GM23338 (cell line): ENCODE results near the gene YTHDC2. TPM values are rescaled to one million over a fixed set of nuclear protein-coding genes. Genes with fewer than 3 reads are reported as not detected.

Experiments
- ATAC-seq: fragments of 200-7000 bp; cut with Tn5 transposase; 3 replicates; pipeline ENCODE4 v1.9.1; 2020
- DNase-seq: peaks from one replicate; pipeline ENCODE4 v3.0.0-alpha.2; 2015; ENCODE audit warnings: low spot score
- H2AFZ ChIP-seq: fragments of 200-600 bp; sonication (generic); 2 replicates; pipeline ENCODE4 v1.8.0; 2016; ENCODE audit warnings: antibody characterized with exemption, mild to moderate bottlenecking, moderate library complexity
- H3F3A ChIP-seq: fragments of 200-600 bp; sonication (generic); replicated peaks from 2 replicates; pipeline ENCODE4 v1.8.0; 2017; ENCODE audit warnings: antibody characterized with exemption, mixed run types, low read depth
- H3K27ac ChIP-seq: fragments of 200-600 bp; sonication (generic); 2 replicates; pipeline ENCODE4 v1.6.1; 2016; ENCODE audit warnings: low read depth
- H3K27me3 ChIP-seq: fragments of 200-600 bp; sonication (generic); 2 replicates; pipeline ENCODE4 v1.8.0; 2016; ENCODE audit warnings: mild to moderate bottlenecking, mixed run types, moderate library complexity; ENCODE audit not compliant: insufficient read depth
- H3K36me3 ChIP-seq: fragments of 200-600 bp; sonication (generic); 2 replicates; pipeline ENCODE4 v1.8.0; 2016; ENCODE audit warnings: mild to moderate bottlenecking; ENCODE audit not compliant: insufficient read depth
- H3K4me1 ChIP-seq: fragments of 200-600 bp; sonication (generic); 2 replicates; pipeline ENCODE4 v1.8.0; 2016; ENCODE audit warnings: mild to moderate bottlenecking, moderate library complexity; ENCODE audit not compliant: insufficient read depth
- H3K4me2 ChIP-seq: fragments of 200-600 bp; sonication (generic); 2 replicates; pipeline ENCODE4 v1.7.1; 2017; ENCODE audit warnings: mixed run types
- H3K4me3 ChIP-seq: fragments of 200-600 bp; sonication (generic); 2 replicates; pipeline ENCODE4 v1.6.1; 2016; ENCODE audit warnings: mixed run types
- H3K79me2 ChIP-seq: fragments of 200-600 bp; sonication (generic); replicated peaks from 2 replicates; pipeline ENCODE4 v1.8.0; 2017; ENCODE audit warnings: mild to moderate bottlenecking; ENCODE audit not compliant: insufficient read depth
- H3K9me2 ChIP-seq: fragments of 200-600 bp; sonication (generic); 2 replicates; pipeline ENCODE4 v1.8.0; 2017; ENCODE audit not compliant: insufficient read depth
- H4K20me1 ChIP-seq: fragments of 200-600 bp; sonication (generic); replicated peaks from 2 replicates; pipeline ENCODE4 v1.8.0; 2017; ENCODE audit warnings: mild to moderate bottlenecking; ENCODE audit not compliant: insufficient read depth
- H3K27ac Mint-ChIP-seq: 2 replicates; pipeline ENCODE4 v1.8.0; 2020; ENCODE audit warnings: inconsistent platforms, mild to moderate bottlenecking, moderate library complexity, mixed read lengths
- H3K27me3 Mint-ChIP-seq: 3 replicates; pipeline ENCODE4 v1.8.0; 2022; ENCODE audit warnings: low read depth, mild to moderate bottlenecking, moderate library complexity, mixed read lengths, inconsistent platforms; ENCODE audit not compliant: insufficient read depth, poor library complexity
- H3K36me3 Mint-ChIP-seq: 3 replicates; pipeline ENCODE4 v1.8.0; 2021; ENCODE audit warnings: low read depth, mild to moderate bottlenecking, inconsistent platforms, moderate library complexity, mixed read lengths
- H3K4me1 Mint-ChIP-seq: 3 replicates; pipeline ENCODE4 v1.8.0; 2020; ENCODE audit warnings: mild to moderate bottlenecking, inconsistent platforms, mixed read lengths
- H3K4me3 Mint-ChIP-seq: 3 replicates; pipeline ENCODE4 v1.8.0; 2021; ENCODE audit warnings: moderate library complexity, mild to moderate bottlenecking, inconsistent platforms, mixed read lengths
- H3K9me3 Mint-ChIP-seq: 3 replicates; pipeline ENCODE4 v1.8.0; 2020; ENCODE audit warnings: moderate library complexity, mild to moderate bottlenecking, inconsistent platforms, mixed read lengths
- CREB1 ChIP-seq: fragments of 250-450 bp; sonication (Bioruptor Pico); IDR thresholded peaks from 2 replicates; pipeline ENCODE4 v1.5.0; 2020; ENCODE audit warnings: low read depth, mild to moderate bottlenecking, moderate library complexity
- ETS1 ChIP-seq: IDR thresholded peaks from 2 replicates; pipeline ENCODE4 v1.6.1; 2016; ENCODE audit warnings: antibody characterized with exemption
- EZH2phosphoT487 ChIP-seq: fragments of 200-600 bp; sonication (generic); IDR thresholded peaks from one replicate; pipeline ENCODE4 v1.8.1; 2018; ENCODE audit warnings: antibody characterized with exemption; ENCODE audit not compliant: unreplicated experiment
- JUNB ChIP-seq: IDR thresholded peaks from one replicate; pipeline ENCODE4 v1.6.1; 2016; ENCODE audit warnings: antibody characterized with exemption; ENCODE audit not compliant: unreplicated experiment
- NANOG ChIP-seq: IDR thresholded peaks from 2 replicates; pipeline ENCODE4 v1.6.1; 2016; ENCODE audit warnings: antibody characterized with exemption, borderline replicate concordance
- POLR2AphosphoS5 ChIP-seq: IDR thresholded peaks from 2 replicates; pipeline ENCODE4 v1.6.1; 2016; ENCODE audit warnings: antibody characterized with exemption, low read depth
- REST ChIP-seq: IDR thresholded peaks from one replicate; pipeline ENCODE4 v1.6.1; 2018; ENCODE audit warnings: antibody characterized with exemption; ENCODE audit not compliant: unreplicated experiment
- ZNF114 ChIP-seq: fragments of 250-450 bp; sonication (Bioruptor Pico); IDR thresholded peaks from 2 replicates; pipeline ENCODE4 v1.5.0; 2020; ENCODE audit warnings: mild to moderate bottlenecking, moderate library complexity
- ZNF331 ChIP-seq: fragments of 250-450 bp; sonication (Bioruptor Pico); IDR thresholded peaks from 2 replicates; pipeline ENCODE4 v1.5.0; 2020; ENCODE audit warnings: low read depth, mild to moderate bottlenecking, moderate library complexity
- ZNF462 ChIP-seq: fragments of 250-450 bp; sonication (Bioruptor Pico); IDR thresholded peaks from 2 replicates; pipeline ENCODE4 v1.5.0; 2020; ENCODE audit warnings: mild to moderate bottlenecking, moderate library complexity
- polyA plus RNA-seq: library from polyadenylated mRNA; unstranded; fragments of >200 nt; fragmentation: Nextera tagmentation; extraction: Ambion mirVana; gene quantifications from 2 replicates; pipeline ENCODE4 v1.2.1, GENCODE V29; 2016
- total RNA-seq: library from RNA; depleted of rRNA; stranded (reverse); fragments of >200 nt; shearing (Covaris generic); gene quantifications from 2 replicates; pipeline ENCODE4 v1.2.3, GENCODE V29; 2014

YTHDC2 gene
- total and polyA plus RNA-seq, 2 experiments from 2014 or later = 19.9 to 33.9 TPM

- Mint-ChIP-seq H3K27ac (no peak overlapping the region), H3K9me3 (no peaks in the 10 kb centered on the region; the same call in 2 of the 3 replicates), H3K4me1 (peaks cover 6% of the 10 kb centered on the region; the same call in 2 of the 3 replicates), H3K27me3 (no peaks in the 10 kb centered on the region), H3K4me3 (no peak overlapping the region), H3K36me3 (peaks cover 27% of the 10 kb centered on the region; the same call in 2 of the 3 replicates)
- Histone ChIP-seq H3K9me2 (no peaks in the 10 kb centered on the region), H3K27ac (no peak overlapping the region), H3K79me2 (peaks cover 8% of the 10 kb centered on the region), H3K4me2 (no peak overlapping the region), H3K27me3 (no peaks in the 10 kb centered on the region), H4K20me1 (no peaks in the 10 kb centered on the region), H3K4me1 (peaks cover 16% of the 10 kb centered on the region), H2AFZ (no peak overlapping the region), H3K36me3 (no peaks in the 10 kb centered on the region; the same call in 1 of the 2 replicates), H3K4me3 (no peak overlapping the region), H3F3A (no peaks in the 10 kb centered on the region)
- no peak for TF ChIP-seq REST
- TF ChIP-seq ZNF114 (CRISPR knock-in tag) = no peak
- TF ChIP-seq EZH2phosphoT487 = no peak
- no peak for TF ChIP-seq CREB1
- DNase-seq (no peak), ATAC-seq (no peak)
Observed at GRCh38 chr5:113520899-113521298, 7.4 kb downstream of the YTHDC2 start.

- Histone ChIP-seq H3K27ac (no peak overlapping the region), H2AFZ (no peak overlapping the region), H3K4me2 (no peak overlapping the region), H3K79me2 (peaks cover 8% of the 10 kb centered on the region), H3K36me3 (no peaks in the 10 kb centered on the region), H3K27me3 (no peaks in the 10 kb centered on the region), H3F3A (no peaks in the 10 kb centered on the region), H3K4me3 (no peak overlapping the region), H4K20me1 (no peaks in the 10 kb centered on the region), H3K9me2 (no peaks in the 10 kb centered on the region), H3K4me1 (peaks cover 16% of the 10 kb centered on the region)
- Mint-ChIP-seq H3K27ac (no peak overlapping the region), H3K36me3 (peaks cover 19% of the 10 kb centered on the region; the same call in 2 of the 3 replicates), H3K4me1 (peaks cover 11% of the 10 kb centered on the region; the same call in 2 of the 3 replicates), H3K9me3 (no peaks in the 10 kb centered on the region), H3K4me3 (no peak overlapping the region), H3K27me3 (no peaks in the 10 kb centered on the region)
- DNase-seq (no peak), ATAC-seq (no peak)
- TF ChIP-seq ZNF331 (CRISPR knock-in tag) = no peak
- TF ChIP-seq CREB1 = no peak
- TF ChIP-seq ZNF114 (CRISPR knock-in tag) = no peak
- TF ChIP-seq ETS1 = no peak
- no peak for TF ChIP-seq ZNF462 (CRISPR knock-in tag)
- no peak for TF ChIP-seq POLR2AphosphoS5
- TF ChIP-seq EZH2phosphoT487 = no peak
- TF ChIP-seq JUNB = no peak
- TF ChIP-seq NANOG = no peak
Observed at GRCh38 chr5:113523168-113523567, 9.7 kb downstream of the YTHDC2 start.
